Measurements from ENCODE around the gene ST8SIA1. TPM values are rescaled to one million over a fixed set of nuclear protein-coding genes. Genes with fewer than 3 reads are reported as not detected.

The ST8SIA1 gene
- total RNA-seq, 2 experiments from 2014 or later: 5.6 to 5.7 TPM

GRCh38 chr12:22276313-22276712 is 58.2 kb downstream of the ST8SIA1 start:
- Mint-ChIP-seq H3K9me3 (no peaks in the 10 kb centered on the region), H3K27ac (no peak overlapping the region), H3K4me3 (no peak overlapping the region), H3K27me3 (no peaks in the 10 kb centered on the region), H3K36me3 (ENCODE audit: low read depth) (no peaks in the 10 kb centered on the region), H3K4me1 (ENCODE audit: low read depth) (no peaks in the 10 kb centered on the region)
- TF ChIP-seq CTCF (IDR thresholded peaks at IDR 0.05): no peak
- DNase-seq (no peak), ATAC-seq (ENCODE audit: poor library complexity) (no peak)
- CTCF ChIA-PET: no interaction called here
- no peak overlapping the region for H3K4me3 ChIP-seq (ENCODE audit: low read length)
- H3K9me3 ChIP-seq (ENCODE audit: control insufficient read depth in 1 of 2, insufficient read depth in 1 of 2, low read length in 2 of 2): no peaks in the 10 kb centered on the region
- intact Hi-C loops (cut with DNase I, micrococcal nuclease): no loop called here
- H3K36me3 ChIP-seq (ENCODE audit: insufficient read depth, low read length): no peaks in the 10 kb centered on the region
- no peaks in the 10 kb centered on the region for H3K4me1 ChIP-seq (ENCODE audit: insufficient read depth, low read length)
- H3K27me3 ChIP-seq (ENCODE audit: control insufficient read depth in 1 of 2, insufficient read depth in 2 of 2, low read length in 2 of 2): no peaks in the 10 kb centered on the region
- POLR2A ChIA-PET: no interaction called here
- H3K27ac ChIP-seq (ENCODE audit: low read depth in 1 of 2, low read length in 2 of 2): no peak overlapping the region

- Histone ChIP-seq H3K27ac (ENCODE audit: low read depth in 1 of 2, low read length in 2 of 2) (no peak overlapping the region), H3K4me1 (ENCODE audit: insufficient read depth, low read length) (no peaks in the 10 kb centered on the region), H3K9me3 (ENCODE audit: control insufficient read depth in 1 of 2, insufficient read depth in 1 of 2, low read length in 2 of 2) (no peaks in the 10 kb centered on the region), H3K4me3 (ENCODE audit: low read length) (no peak overlapping the region), H3K36me3 (ENCODE audit: insufficient read depth, low read length) (no peaks in the 10 kb centered on the region), H3K27me3 (ENCODE audit: control insufficient read depth in 1 of 2, insufficient read depth in 2 of 2, low read length in 2 of 2) (no peaks in the 10 kb centered on the region)
- H3K36me3 Mint-ChIP-seq (ENCODE audit: low read depth): no peaks in the 10 kb centered on the region
- ATAC-seq (ENCODE audit: poor library complexity) (no peak), DNase-seq (no peak)
- intact Hi-C loops (cut with DNase I, micrococcal nuclease): no loop called here
- no peaks in the 10 kb centered on the region for H3K4me1 Mint-ChIP-seq (ENCODE audit: low read depth)
- H3K9me3 Mint-ChIP-seq: no peaks in the 10 kb centered on the region
- ChIA-PET POLR2A (no interaction called here), CTCF (no interaction called here)
- no peak for TF ChIP-seq CTCF (IDR thresholded peaks at IDR 0.05)
- no peaks in the 10 kb centered on the region for H3K27me3 Mint-ChIP-seq
- no peak overlapping the region for H3K4me3 Mint-ChIP-seq
- no peak overlapping the region for H3K27ac Mint-ChIP-seq
Measured at GRCh38 chr12:22275843-22276242, 58.7 kb downstream of the ST8SIA1 start.

- no peaks in the 10 kb centered on the region for H3K9me3 ChIP-seq (ENCODE audit: control insufficient read depth in 1 of 2, insufficient read depth in 1 of 2, low read length in 2 of 2)
- CTCF ChIA-PET: interaction anchor here (0.9 kb wide), 1 partner anchor 11 kb away, joined by 3 read pairs; no protein-coding TSS in a partner anchor
- H3K4me1 Mint-ChIP-seq (ENCODE audit: low read depth): peaks cover 5% of the 10 kb centered on the region
- no peaks in the 10 kb centered on the region for H3K36me3 ChIP-seq (ENCODE audit: insufficient read depth, low read length)
- H3K27me3 Mint-ChIP-seq: no peaks in the 10 kb centered on the region
- no peaks in the 10 kb centered on the region for H3K4me1 ChIP-seq (ENCODE audit: insufficient read depth, low read length)
- TF ChIP-seq CTCF (IDR thresholded peaks at IDR 0.05): no peak
- H3K4me3 ChIP-seq (ENCODE audit: low read length): no peak overlapping the region
- intact Hi-C loops (cut with DNase I, micrococcal nuclease): no loop called here
- no peaks in the 10 kb centered on the region for H3K27me3 ChIP-seq (ENCODE audit: control insufficient read depth in 1 of 2, insufficient read depth in 2 of 2, low read length in 2 of 2)
- no peaks in the 10 kb centered on the region for H3K9me3 Mint-ChIP-seq
- no peaks in the 10 kb centered on the region for H3K36me3 Mint-ChIP-seq (ENCODE audit: low read depth)
- H3K27ac Mint-ChIP-seq: no peak overlapping the region
- H3K4me3 Mint-ChIP-seq: no peak overlapping the region
- no peak overlapping the region for H3K27ac ChIP-seq (ENCODE audit: low read depth in 1 of 2, low read length in 2 of 2)
- no peak for ATAC-seq (ENCODE audit: poor library complexity)
- no peak for DNase-seq
- POLR2A ChIA-PET: no interaction called here
Measured at GRCh38 chr12:22272335-22273151, 62.0 kb downstream of the ST8SIA1 start.
